Spinal cord (tissue), 10 donors: ENCODE measurements around the gene PROM1. TPM values are rescaled to one million over a fixed set of nuclear protein-coding genes. Genes with fewer than 3 reads are reported as not detected.

Experiments
- DNase-seq, 6 donors: peaks; one replicate each; pipeline versions ENCODE4 v3.0.0 to v3.0.0-alpha.2; 2013 to 2015; ENCODE audit warnings: low spot score in 6 of 6, low read depth in 4 of 6
- H3K27ac ChIP-seq: one replicate; pipeline ENCODE4 v1.5.1; 2013; ENCODE audit warnings: low read depth, low read length, control low read depth
- H3K27me3 ChIP-seq: one replicate; pipeline ENCODE4 v1.6.1; 2013; ENCODE audit warnings: low read length; ENCODE audit not compliant: control insufficient read depth, insufficient read depth
- H3K36me3 ChIP-seq: one replicate; pipeline ENCODE4 v1.6.1; 2013; ENCODE audit warnings: low read length; ENCODE audit not compliant: control insufficient read depth, insufficient read depth
- H3K4me1 ChIP-seq: one replicate; pipeline ENCODE4 v1.6.1; 2013; ENCODE audit warnings: low read length; ENCODE audit not compliant: control insufficient read depth, insufficient read depth
- H3K4me3 ChIP-seq: one replicate; pipeline ENCODE4 v1.5.1; 2013; ENCODE audit warnings: low read depth, low read length, control low read depth
- H3K9me3 ChIP-seq: one replicate; pipeline ENCODE4 v1.6.1; 2013; ENCODE audit warnings: low read length; ENCODE audit not compliant: control insufficient read depth, insufficient read depth
- WGBS: methylation state at CpG from one replicate; pipeline ENCODE4 v1.1.5; 2013; ENCODE audit warnings: missing lambda C conversion rate; ENCODE audit not compliant: insufficient coverage; 5-methylcytosine and 5-hydroxymethylcytosine counted together
- polyA plus RNA-seq, 2 donors: library from polyadenylated mRNA; unstranded; fragments of 120-200 nt; gene quantifications; one replicate each; pipeline ENCODE4 v1.2.1, GENCODE V29; 2013; ENCODE audit not compliant: insufficient read length in 2 of 2
- total RNA-seq, 2 donors: library from RNA; depleted of rRNA in 1 of 2; stranded (reverse); fragments of 120-200 nt in 1 of 2; fragments of >200 nt in 1 of 2; gene quantifications; one replicate each; pipeline versions ENCODE4 v1.2.3 to v1.2.4, GENCODE V29; 2013 to 2014
- donor health status: healthy.

Gene PROM1
- total and polyA plus RNA-seq, 4 donors: 18.8 to 58.0 (median 46.5) TPM

GRCh38 chr4:16007471-16008095 is 76.2 kb downstream of the PROM1 start:
- Histone ChIP-seq H3K9me3 (no peaks in the 10 kb centered on the region), H3K4me1 (peaks cover 6% of the 10 kb centered on the region), H3K4me3 (no peak overlapping the region), H3K27me3 (no peaks in the 10 kb centered on the region), H3K36me3 (peaks cover 7% of the 10 kb centered on the region), H3K27ac (no peak overlapping the region)
- WGBS: 44% methylated on average over 5 of the region's 5 CpGs
- peak in 1 of 6 donors; percentile 49 for DNase-seq

- H3K9me3 ChIP-seq: no peaks in the 10 kb centered on the region
- H3K4me1 ChIP-seq: peaks cover 6% of the 10 kb centered on the region
- H3K27me3 ChIP-seq: no peaks in the 10 kb centered on the region
- 25% methylated on average over 3 of the region's 6 CpGs for WGBS
- peaks cover 7% of the 10 kb centered on the region for H3K36me3 ChIP-seq
- DNase-seq: peak in 1 of 6 donors; percentile 80
- no peak overlapping the region for H3K4me3 ChIP-seq
- no peak overlapping the region for H3K27ac ChIP-seq
Observed at GRCh38 chr4:16006771-16007446, 76.9 kb downstream of the PROM1 start.

GRCh38 chr4:16005676-16006075 is 78.1 kb downstream of the PROM1 start:
- Histone ChIP-seq H3K27me3 (no peaks in the 10 kb centered on the region), H3K27ac (no peak overlapping the region), H3K4me3 (no peak overlapping the region), H3K9me3 (no peaks in the 10 kb centered on the region), H3K4me1 (peaks cover 14% of the 10 kb centered on the region), H3K36me3 (peaks cover 7% of the 10 kb centered on the region)
- 85% methylated on average over 3 of the region's 5 CpGs for WGBS
- peak in 1 of 6 donors; percentile 40 for DNase-seq

- 8% methylated on average over 4 of the region's 4 CpGs for WGBS
- Histone ChIP-seq H3K4me3 (no peak overlapping the region), H3K27me3 (no peaks in the 10 kb centered on the region)
Observed at GRCh38 chr4:16001484-16001858, 82.4 kb downstream of the PROM1 start.

GRCh38 chr4:16000708-16001483 is 82.9 kb downstream of the PROM1 start:
- no peak for DNase-seq
- Histone ChIP-seq H3K9me3 (no peaks in the 10 kb centered on the region), H3K4me1 (peaks cover 9% of the 10 kb centered on the region), H3K4me3 (no peak overlapping the region), H3K27me3 (no peaks in the 10 kb centered on the region), H3K27ac (no peak overlapping the region), H3K36me3 (peaks cover 2% of the 10 kb centered on the region)
- 77% methylated on average over 12 of the region's 12 CpGs for WGBS

More at GRCh38 chr4:16001484-16001858, 82.4 kb downstream of the PROM1 start:
- peaks cover 12% of the 10 kb centered on the region for H3K4me1 ChIP-seq
- DNase-seq: peak; percentile 45 to 93 (median 72)
- H3K9me3 ChIP-seq: no peaks in the 10 kb centered on the region
- no peak overlapping the region for H3K27ac ChIP-seq
- H3K36me3 ChIP-seq: peaks cover 6% of the 10 kb centered on the region

GRCh38 chr4:15996773-15997172 is 87.0 kb downstream of the PROM1 start:
- Histone ChIP-seq H3K36me3 (peaks cover 3% of the 10 kb centered on the region), H3K27me3 (no peaks in the 10 kb centered on the region), H3K4me1 (peaks cover 9% of the 10 kb centered on the region), H3K4me3 (no peak overlapping the region), H3K27ac (no peak overlapping the region), H3K9me3 (no peaks in the 10 kb centered on the region)
- DNase-seq: no peak
- WGBS: 80% methylated on average over 1 of the region's 4 CpGs

- Histone ChIP-seq H3K4me3 (no peak overlapping the region), H3K27me3 (no peaks in the 10 kb centered on the region), H3K27ac (no peak overlapping the region), H3K36me3 (peaks cover 5% of the 10 kb centered on the region), H3K9me3 (no peaks in the 10 kb centered on the region), H3K4me1 (peaks cover under 1% of the 10 kb centered on the region)
- no peak for DNase-seq
- WGBS: no CpG with 5 or more reads among the region's 3 CpGs
Observed at GRCh38 chr4:15995826-15996225, 88.0 kb downstream of the PROM1 start.

GRCh38 chr4:15992167-15992485 is 91.7 kb downstream of the PROM1 start:
- H3K4me1 ChIP-seq: no peaks in the 10 kb centered on the region
- no peak overlapping the region for H3K4me3 ChIP-seq
- no peaks in the 10 kb centered on the region for H3K9me3 ChIP-seq
- H3K27me3 ChIP-seq: no peaks in the 10 kb centered on the region
- peak in 2 of 6 donors; percentile 52 to 65 for DNase-seq
- H3K27ac ChIP-seq: no peak overlapping the region
- 100% methylated on average over 1 of the region's 2 CpGs for WGBS
- peaks cover 7% of the 10 kb centered on the region for H3K36me3 ChIP-seq

- DNase-seq: peak in 1 of 6 donors; percentile 33
- 69% methylated on average over 5 of the region's 12 CpGs for WGBS
- no peaks in the 10 kb centered on the region for H3K9me3 ChIP-seq
- no peaks in the 10 kb centered on the region for H3K27me3 ChIP-seq
- no peaks in the 10 kb centered on the region for H3K4me1 ChIP-seq
- H3K4me3 ChIP-seq: no peak overlapping the region
- peaks cover 13% of the 10 kb centered on the region for H3K36me3 ChIP-seq
- H3K27ac ChIP-seq: no peak overlapping the region
Observed at GRCh38 chr4:15990570-15991285, 93.1 kb downstream of the PROM1 start.
